IMR-90 (cell line): ENCODE data around the gene SFTA2. TPM values are rescaled to one million over a fixed set of nuclear protein-coding genes. Genes with fewer than 3 reads are reported as not detected.
"Not testable (repeated sequence)": the region's sequence is repeated elsewhere in the genome, so short reads cannot be mapped to it uniquely, and the experiment has no call there.

Experiments used
- ATAC-seq: fragments of 200-7000 bp; cut with Tn5 transposase; 2 replicates; pipeline ENCODE4 v1.9.1; 2020; ENCODE audit warnings: low read depth, mild to moderate bottlenecking, moderate library complexity
- BruUV-seq: library from RNA; stranded (reverse); fragments of 400-500 nt; replicated peaks from 2 replicates; lab custom pipeline; 2021; lab: Mats Ljungman, UMichigan
- CTCF ChIA-PET: fragments of 300-600 bp; formaldehyde crosslinking; extraction: SDS; loops from one replicate; lab custom pipeline; 2021; ENCODE audit warnings: antibody characterized with exemption; lab: Yijun Ruan, JAX
- POLR2A ChIA-PET: fragments of 300-600 bp; sonication (Branson Sonifier 250); formaldehyde crosslinking; loops from one replicate; lab custom pipeline; 2022; ENCODE audit warnings: antibody characterized with exemption; ENCODE audit not compliant: unreplicated experiment; lab: Charles Lee
- DNase-seq: peaks from one replicate; pipeline ENCODE4 v3.0.0; 2013
- H2AFZ ChIP-seq: replicated peaks from 2 replicates; pipeline ENCODE3; 2013; ENCODE audit warnings: low read length, mild to moderate bottlenecking; ENCODE audit not compliant: poor library complexity
- H2AK5ac ChIP-seq: 2 replicates; pipeline ENCODE4 v1.6.1; 2013; ENCODE audit warnings: low read depth, low read length, inconsistent platforms
- H2AK9ac ChIP-seq: replicated peaks from 2 replicates; pipeline ENCODE3; 2013; ENCODE audit warnings: mild to moderate bottlenecking, low read depth, low read length, moderate library complexity; ENCODE audit not compliant: poor library complexity
- H2BK120ac ChIP-seq: 2 replicates; pipeline ENCODE4 v1.6.1; 2013; ENCODE audit warnings: low read depth, low read length, inconsistent platforms
- H2BK15ac ChIP-seq: 3 replicates; pipeline ENCODE4 v1.6.1; 2013; ENCODE audit warnings: low read depth, low read length, inconsistent platforms
- H2BK20ac ChIP-seq: 2 replicates; pipeline ENCODE4 v1.6.1; 2013; ENCODE audit warnings: low read depth, mild to moderate bottlenecking, inconsistent platforms, low read length, moderate library complexity
- H2BK5ac ChIP-seq: 2 replicates; pipeline ENCODE4 v1.6.1; 2013; ENCODE audit warnings: mild to moderate bottlenecking, low read depth, low read length, inconsistent platforms; ENCODE audit not compliant: poor library complexity, severe bottlenecking
- H3K14ac ChIP-seq: replicated peaks from 2 replicates; pipeline ENCODE4 v1.6.1; 2013; ENCODE audit warnings: low read depth, low read length, inconsistent platforms
- H3K18ac ChIP-seq: 2 replicates; pipeline ENCODE4 v1.6.1; 2013; ENCODE audit warnings: low read depth, low read length, control low read depth
- H3K23ac ChIP-seq: 2 replicates; pipeline ENCODE4 v1.6.1; 2013; ENCODE audit warnings: low read depth, low read length, inconsistent platforms
- H3K27ac ChIP-seq: 2 replicates; pipeline ENCODE4 v1.5.1; 2013; ENCODE audit warnings: mild to moderate bottlenecking, control low read depth, low read length; ENCODE audit not compliant: insufficient read depth
- H3K27me3 ChIP-seq: 2 replicates; pipeline ENCODE4 v1.6.1; 2013; ENCODE audit warnings: low read length; ENCODE audit not compliant: control insufficient read depth, insufficient read depth
- H3K36me3 ChIP-seq: 2 replicates; pipeline ENCODE4 v1.6.1; 2013; ENCODE audit warnings: low read length, mixed read lengths; ENCODE audit not compliant: control insufficient read depth, insufficient read depth
- H3K4ac ChIP-seq: 2 replicates; pipeline ENCODE4 v1.6.1; 2013; ENCODE audit warnings: low read depth, low read length, inconsistent platforms
- H3K4me1 ChIP-seq: 2 replicates; pipeline ENCODE4 v1.6.1; 2013; ENCODE audit warnings: low read length, mixed read lengths; ENCODE audit not compliant: control insufficient read depth, insufficient read depth
- H3K4me2 ChIP-seq: 2 replicates; pipeline ENCODE4 v1.6.1; 2013; ENCODE audit warnings: low read depth, mild to moderate bottlenecking, control low read depth, low read length, moderate library complexity
- H3K4me3 ChIP-seq: 2 replicates; pipeline ENCODE4 v1.5.1; 2013; ENCODE audit warnings: low read depth, mild to moderate bottlenecking, control low read depth, low read length, moderate library complexity; ENCODE audit not compliant: insufficient read depth
- H3K56ac ChIP-seq: 2 replicates; pipeline ENCODE4 v1.6.1; 2013; ENCODE audit warnings: low read length, inconsistent platforms; ENCODE audit not compliant: insufficient read depth; ENCODE audit errors: extremely low read depth
- H3K79me1 ChIP-seq, 2 experiments: 2 replicates each; pipeline ENCODE4 v1.6.1; 2013; ENCODE audit warnings: low read length in 2 of 2, inconsistent platforms in 1 of 2, low read depth in 1 of 2
- H3K9ac ChIP-seq: 2 replicates; pipeline ENCODE4 v1.6.1; 2013; ENCODE audit warnings: low read depth, low read length, control low read depth
- H3K9me1 ChIP-seq: 2 replicates; pipeline ENCODE4 v1.6.1; 2013; ENCODE audit warnings: low read length, inconsistent platforms; ENCODE audit not compliant: insufficient read depth
- H3K9me3 ChIP-seq: 2 replicates; pipeline ENCODE4 v1.6.1; 2013; ENCODE audit warnings: low read length; ENCODE audit not compliant: control insufficient read depth, insufficient read depth
- H4K20me1 ChIP-seq: 2 replicates; pipeline ENCODE4 v1.6.1; 2013; ENCODE audit warnings: low read length, inconsistent platforms; ENCODE audit not compliant: insufficient read depth
- H4K5ac ChIP-seq: 2 replicates; pipeline ENCODE4 v1.6.1; 2013; ENCODE audit warnings: mild to moderate bottlenecking, low read depth, low read length, control low read depth
- H4K8ac ChIP-seq, 2 experiments: 2 replicates each; pipeline ENCODE4 v1.6.1; 2013; ENCODE audit warnings: low read depth in 2 of 2, low read length in 2 of 2, control low read depth in 1 of 2, inconsistent platforms in 1 of 2
- H4K91ac ChIP-seq: 2 replicates; pipeline ENCODE4 v1.6.1; 2013; ENCODE audit warnings: low read depth, low read length, inconsistent platforms; ENCODE audit not compliant: insufficient read depth
- WGBS, 2 experiments: methylation state at CpG; one replicate each; pipeline versions ENCODE4 v1.1.5 to v1.1.7; 2013; ENCODE audit warnings: missing lambda C conversion rate in 2 of 2; ENCODE audit not compliant: insufficient read length in 1 of 2; ENCODE audit errors: extremely low coverage in 2 of 2; 5-methylcytosine and 5-hydroxymethylcytosine counted together
- dilution Hi-C: fragments of 300-500 bp; cut with HindIII; formaldehyde crosslinking; loops from one replicate; pipeline ENCODE4 v1.14.3; 2018; ENCODE audit warnings: low sequenced_read_pairs; ENCODE audit not compliant: unreplicated experiment
- in situ Hi-C: fragments of 300-500 bp; cut with MboI; formaldehyde crosslinking; loops from 3 replicates; pipeline ENCODE4 v1.14.3; 2019; ENCODE audit warnings: low sequenced_read_pairs, inconsistent platforms, mixed read lengths
- intact Hi-C: fragments of 100-400 bp; cut with micrococcal nuclease; formaldehyde crosslinking; loops from 2 replicates; pipeline ENCODE4 v1.10.0; 2022
- polyA plus RNA-seq, 3 experiments: library from polyadenylated mRNA; depleted of rRNA; stranded (reverse); fragments of >200 nt; gene quantifications; 2 replicates each; pipeline ENCODE4 v1.2.3, GENCODE V29; 2012; ENCODE audit warnings: low replicate concordance in 1 of 3
- total RNA-seq: library from RNA; depleted of rRNA; stranded (reverse); fragments of >200 nt; gene quantifications from 2 replicates; pipeline ENCODE4 v1.2.3, GENCODE V29; 2012

The SFTA2 gene
- total and polyA plus RNA-seq, 2 of the 4 experiments (the other 2 are of a cell fraction): not detected

DNA sequence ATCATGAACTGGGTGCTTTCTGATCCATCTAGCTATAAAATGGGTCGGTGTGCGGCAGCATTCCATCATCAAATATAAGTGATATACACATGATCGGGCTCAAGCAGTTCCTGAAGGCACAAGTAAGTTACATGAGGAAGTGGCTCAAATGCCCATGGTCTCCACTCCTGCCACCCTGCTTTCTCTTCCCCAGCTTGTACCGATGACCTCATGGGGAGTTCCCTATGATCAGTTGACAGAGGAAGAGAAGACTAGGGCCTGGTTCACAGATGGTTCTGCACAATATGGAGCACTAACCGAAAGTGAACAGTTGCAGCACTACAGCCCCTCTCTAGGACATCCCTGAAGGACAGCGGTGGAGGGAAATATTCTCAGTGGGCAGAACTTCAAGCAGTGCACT is 37.2 kb upstream of the SFTA2 start:
- H2BK15ac ChIP-seq, H3K4ac ChIP-seq, H3K36me3 ChIP-seq, H3K27ac ChIP-seq, H3K9me3 ChIP-seq, BruUV-seq, H2AFZ ChIP-seq, intact Hi-C loops, H4K5ac ChIP-seq, CTCF ChIA-PET, dilution Hi-C loops, H2AK5ac ChIP-seq, DNase-seq, H3K18ac ChIP-seq, H3K4me2 ChIP-seq, H3K79me1 ChIP-seq, H3K9me1 ChIP-seq, H3K4me1 ChIP-seq, ATAC-seq, in situ Hi-C loops, H2AK9ac ChIP-seq, H4K8ac ChIP-seq, H3K14ac ChIP-seq, H3K9ac ChIP-seq, H4K20me1 ChIP-seq, H4K91ac ChIP-seq, H2BK20ac ChIP-seq, H3K56ac ChIP-seq, H3K23ac ChIP-seq, H2BK120ac ChIP-seq, H2BK5ac ChIP-seq, H3K4me3 ChIP-seq, POLR2A ChIA-PET: not testable (repeated sequence)
- peaks cover 36% of the 10 kb centered on the region for H3K27me3 ChIP-seq
- no CpG with 5 or more reads among the region's 6 CpGs for WGBS, 2 experiments
